CD4-positive, alpha-beta T cell treated with Interleukin-6 at 100 ng/mL for 8 hours (primary cell): ENCODE measurements around the gene NUDT22.

Experiments
- DNase-seq: peaks from one replicate; pipeline ENCODE4 v3.0.0-alpha.2; 2020; ENCODE audit warnings: mixed read lengths, low spot score

Gene NUDT22

DNA sequence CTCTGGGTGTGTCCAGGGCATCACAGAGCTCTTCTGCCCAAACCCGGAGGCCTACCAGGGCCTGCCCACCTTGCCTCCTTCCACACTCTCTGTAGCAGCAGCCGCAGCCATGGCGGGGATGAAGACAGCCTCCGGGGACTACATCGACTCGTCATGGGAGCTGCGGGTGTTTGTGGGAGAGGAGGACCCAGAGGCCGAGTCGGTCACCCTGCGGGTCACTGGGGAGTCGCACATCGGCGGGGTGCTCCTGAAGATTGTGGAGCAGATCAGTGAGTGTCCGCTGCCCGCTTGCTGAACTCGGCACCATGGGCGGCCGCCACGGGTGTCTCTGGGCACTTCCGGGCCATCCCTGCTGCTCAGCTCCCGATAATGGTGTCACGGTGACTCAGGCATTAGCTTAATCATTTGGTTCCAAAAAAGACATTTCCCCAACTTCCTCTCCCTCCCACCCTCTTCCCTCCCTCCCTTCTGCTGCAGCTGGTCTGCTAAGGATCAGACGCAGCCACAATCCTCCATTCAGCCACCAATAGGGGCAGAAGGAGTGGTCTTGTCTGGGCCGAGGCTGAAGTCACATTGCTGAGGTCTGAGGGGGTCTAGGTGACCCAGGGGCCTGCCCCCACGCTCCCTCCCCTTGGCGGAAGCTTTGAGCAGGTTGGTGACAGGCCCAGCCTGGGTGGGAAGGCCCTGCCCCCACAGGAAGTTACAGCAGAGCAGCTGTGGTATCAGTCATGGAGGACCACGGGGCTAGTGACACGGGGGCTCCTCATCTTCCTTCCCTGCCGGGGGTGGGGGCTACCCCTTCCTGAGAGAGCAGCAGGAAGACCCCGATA, 18.6 kb upstream of the NUDT22 start:
- peak; percentile 78 for DNase-seq

DNA sequence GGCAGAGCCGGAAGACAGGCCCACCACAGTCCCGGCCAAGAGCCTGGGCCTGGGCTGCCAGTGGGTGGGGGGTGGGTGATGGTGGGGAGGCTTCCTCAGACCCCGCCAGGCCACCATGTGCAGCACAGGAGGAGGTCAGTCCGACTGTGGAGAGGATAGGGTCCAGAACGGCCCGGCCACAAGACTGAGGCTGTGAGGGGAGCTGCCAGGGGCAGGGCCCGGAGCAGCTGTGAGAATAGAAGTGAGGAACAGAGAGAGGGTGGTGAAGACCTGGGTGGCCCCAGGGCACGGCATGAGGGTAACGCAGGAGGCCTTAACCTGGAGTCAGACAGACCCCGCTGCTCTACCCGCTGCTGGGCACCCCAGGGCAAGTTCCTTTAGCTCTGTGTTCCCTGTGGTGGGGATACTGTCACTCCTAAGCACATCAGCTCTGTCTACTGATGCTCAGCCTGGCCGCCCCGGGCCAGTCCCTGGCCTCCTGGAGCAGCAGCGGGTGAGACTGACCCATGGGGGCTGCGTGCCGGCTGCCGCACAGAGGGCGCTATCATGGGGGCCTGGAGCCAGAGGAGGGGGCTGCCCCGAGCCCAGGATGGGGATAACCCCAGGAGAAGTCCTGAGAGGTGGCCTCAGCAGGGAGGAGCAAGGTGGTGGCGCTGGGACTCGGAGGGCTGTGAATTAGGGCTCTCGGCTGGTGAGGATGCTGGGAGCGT, 17.8 kb upstream of the NUDT22 start:
- DNase-seq = no peak

DNA sequence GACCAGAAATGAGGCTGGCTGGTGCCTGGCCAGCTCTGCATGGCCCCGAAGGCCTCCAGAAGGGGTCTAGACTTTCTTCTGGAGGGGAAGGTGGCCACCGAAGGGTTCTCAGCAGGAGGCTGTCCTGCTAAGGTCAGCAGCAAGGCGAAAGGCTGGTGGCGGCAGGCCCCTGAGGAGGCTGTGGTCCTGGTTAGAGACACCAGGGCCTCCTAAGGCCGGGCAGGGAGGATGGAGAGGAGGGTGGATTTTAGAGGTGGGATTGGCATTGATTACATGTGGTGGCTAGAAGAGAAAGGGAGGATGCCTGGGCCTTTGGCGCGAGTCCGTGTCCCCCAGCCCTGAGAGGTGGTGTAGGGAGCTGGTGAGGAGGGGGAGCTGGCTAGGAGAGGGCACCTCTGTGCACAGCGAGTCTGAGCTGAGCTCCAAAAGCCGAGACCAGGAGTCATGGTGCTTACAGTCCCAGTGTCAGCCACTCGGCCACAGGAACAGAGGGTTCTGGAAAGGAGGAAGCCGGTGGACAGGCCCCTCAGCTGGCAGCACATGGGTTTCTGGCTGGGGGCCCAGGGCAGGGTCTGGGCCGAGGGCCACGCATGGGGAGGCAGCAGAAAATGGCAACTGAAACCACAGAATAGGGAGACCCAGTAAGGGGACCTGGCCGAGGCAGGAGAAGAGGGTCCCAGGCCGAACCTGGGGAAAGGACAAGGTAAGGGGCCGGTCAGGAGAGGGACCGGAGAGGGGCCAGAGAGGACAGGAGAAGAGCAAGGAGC, 17.1 kb upstream of the NUDT22 start:
- no peak for DNase-seq

DNA sequence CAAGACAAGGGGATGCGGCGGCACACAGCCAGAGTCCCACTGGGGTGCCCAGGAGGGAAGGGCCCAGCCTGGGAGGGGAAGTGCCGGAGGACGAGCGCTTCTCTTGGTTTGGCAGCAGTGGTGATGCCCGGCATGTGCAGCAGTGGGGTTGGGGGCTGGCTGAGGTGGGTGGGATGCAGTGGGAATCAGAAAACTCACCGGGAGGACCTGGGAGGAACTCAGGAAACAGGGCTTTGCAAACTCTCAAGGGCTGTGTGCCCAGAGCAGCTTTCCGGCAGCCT, 16.6 kb upstream of the NUDT22 start:
- no peak for DNase-seq

DNA sequence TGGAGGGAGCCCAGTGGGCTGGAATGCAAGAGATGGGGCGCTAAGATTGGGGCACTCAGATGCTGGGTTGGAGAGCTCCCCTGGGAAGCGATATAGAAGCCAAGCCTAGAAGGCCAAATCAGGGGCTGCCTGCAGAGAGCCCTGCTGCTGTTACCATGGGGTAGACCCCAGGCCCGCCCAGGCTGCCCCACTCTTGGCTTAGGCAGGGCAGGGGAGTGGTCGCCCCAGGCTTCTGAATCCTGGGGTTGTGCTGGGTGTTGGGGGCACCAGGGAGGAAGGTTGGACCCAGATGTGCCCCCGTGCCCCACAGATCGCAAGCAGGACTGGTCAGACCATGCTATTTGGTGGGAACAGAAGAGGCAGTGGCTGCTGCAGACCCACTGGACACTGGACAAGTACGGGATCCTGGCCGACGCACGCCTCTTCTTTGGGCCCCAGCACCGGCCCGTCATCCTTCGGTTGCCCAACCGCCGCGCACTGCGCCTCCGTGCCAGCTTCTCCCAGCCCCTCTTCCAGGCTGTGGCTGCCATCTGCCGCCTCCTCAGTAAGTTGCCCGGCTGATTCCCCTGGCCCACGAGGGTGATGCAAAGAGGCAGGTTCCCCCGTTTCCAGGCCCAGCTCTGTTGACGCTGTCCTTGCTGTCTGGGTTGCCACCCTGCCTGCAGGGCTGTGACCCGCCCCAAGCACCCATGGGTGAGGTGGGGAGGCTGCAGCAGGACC, 15.6 kb upstream of the NUDT22 start:
- no peak for DNase-seq

DNA sequence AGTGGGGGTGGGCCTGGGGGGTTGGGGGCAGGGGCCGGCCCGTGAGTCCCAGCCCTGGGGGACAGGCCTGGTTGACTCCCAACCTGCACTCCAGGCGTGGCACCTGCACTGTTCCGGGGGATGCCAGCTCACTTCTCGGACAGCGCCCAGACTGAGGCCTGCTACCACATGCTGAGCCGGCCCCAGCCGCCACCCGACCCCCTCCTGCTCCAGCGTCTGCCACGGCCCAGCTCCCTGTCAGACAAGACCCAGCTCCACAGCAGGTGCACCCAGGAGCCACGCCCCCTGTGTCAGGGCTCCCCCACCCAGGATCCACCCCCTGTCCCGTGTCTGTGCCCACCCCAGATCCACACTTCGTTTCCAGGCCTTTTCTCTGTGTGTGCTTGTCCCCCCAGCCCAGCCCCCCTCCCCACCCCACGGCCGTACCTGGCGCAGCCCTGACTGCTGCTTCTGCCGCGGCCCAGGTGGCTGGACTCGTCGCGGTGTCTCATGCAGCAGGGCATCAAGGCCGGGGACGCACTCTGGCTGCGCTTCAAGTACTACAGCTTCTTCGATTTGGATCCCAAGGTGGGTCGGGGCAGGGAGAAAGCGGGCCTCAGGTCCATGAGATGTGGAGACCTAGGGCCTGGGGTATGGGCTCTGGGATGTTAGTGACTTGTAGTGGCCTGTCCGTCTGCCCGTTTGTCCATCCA, 14.7 kb upstream of the NUDT22 start:
- DNase-seq = no peak

DNA sequence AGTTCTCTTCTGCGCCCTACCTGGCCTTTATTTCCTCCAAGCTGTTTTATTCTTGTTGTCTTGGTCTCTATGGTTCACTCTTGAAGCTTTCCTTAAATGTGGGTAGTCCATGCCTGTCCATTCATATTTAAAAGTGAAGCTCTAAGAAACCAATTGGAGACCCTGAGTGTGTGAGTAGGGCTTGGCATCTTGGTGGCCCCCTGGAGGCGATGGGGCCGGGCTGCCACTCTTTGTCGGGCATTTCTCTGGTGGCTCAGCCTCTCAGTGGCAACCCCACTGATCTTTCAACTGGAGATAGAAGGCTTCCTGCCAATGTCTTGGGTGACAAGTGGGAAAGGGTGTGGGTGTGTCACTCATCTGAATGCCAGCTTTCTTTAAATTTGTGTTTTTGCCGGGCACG, 9.2 kb upstream of the NUDT22 start:
- no peak for DNase-seq

DNA sequence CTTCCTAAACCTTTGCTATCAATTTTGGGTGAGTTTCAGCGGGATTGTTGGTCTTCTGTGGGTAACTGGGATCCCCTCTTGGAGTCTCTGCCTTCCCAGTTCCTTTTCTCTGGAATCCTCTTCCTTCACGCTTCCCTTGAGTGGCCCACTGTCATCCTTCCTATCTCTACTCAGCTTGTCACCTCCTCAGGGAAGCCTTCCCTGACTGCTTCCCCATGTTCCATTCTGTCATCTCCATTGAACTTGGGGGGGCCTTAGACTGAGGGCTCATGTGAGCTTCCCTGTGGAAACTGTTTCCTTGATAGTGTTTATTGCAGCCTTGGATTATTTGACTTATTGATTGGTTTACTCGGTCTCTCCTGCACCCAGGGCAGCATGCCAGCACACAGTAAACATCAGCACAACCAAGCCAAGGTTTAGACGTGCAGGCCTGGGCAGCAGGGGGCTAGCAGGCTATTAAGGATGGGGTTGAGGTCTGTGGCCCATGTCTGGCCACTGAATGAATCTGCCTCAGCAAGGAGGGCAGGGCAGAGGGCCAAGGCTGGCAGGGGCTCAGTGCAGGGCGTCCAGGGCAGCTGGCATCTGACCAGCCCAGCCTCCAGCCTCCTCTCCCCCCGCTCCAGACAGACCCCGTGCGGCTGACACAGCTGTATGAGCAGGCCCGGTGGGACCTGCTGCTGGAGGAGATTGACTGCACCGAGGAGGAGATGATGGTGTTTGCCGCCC, 7.3 kb upstream of the NUDT22 start:
- no peak for DNase-seq

DNA sequence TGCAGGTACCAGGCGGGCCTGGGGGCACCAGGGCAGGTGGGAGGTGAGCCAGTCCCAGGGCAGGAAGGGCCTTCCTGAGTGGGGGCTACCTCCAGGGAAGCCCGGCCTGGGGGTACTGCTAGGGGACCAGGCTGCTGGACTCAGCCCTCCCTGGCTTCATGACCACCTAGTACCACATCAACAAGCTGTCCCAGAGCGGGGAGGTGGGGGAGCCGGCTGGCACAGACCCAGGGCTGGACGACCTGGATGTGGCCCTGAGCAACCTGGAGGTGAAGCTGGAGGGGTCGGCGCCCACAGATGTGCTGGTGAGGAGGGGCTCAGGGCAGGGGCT, 6.8 kb upstream of the NUDT22 start:
- no peak for DNase-seq

DNA sequence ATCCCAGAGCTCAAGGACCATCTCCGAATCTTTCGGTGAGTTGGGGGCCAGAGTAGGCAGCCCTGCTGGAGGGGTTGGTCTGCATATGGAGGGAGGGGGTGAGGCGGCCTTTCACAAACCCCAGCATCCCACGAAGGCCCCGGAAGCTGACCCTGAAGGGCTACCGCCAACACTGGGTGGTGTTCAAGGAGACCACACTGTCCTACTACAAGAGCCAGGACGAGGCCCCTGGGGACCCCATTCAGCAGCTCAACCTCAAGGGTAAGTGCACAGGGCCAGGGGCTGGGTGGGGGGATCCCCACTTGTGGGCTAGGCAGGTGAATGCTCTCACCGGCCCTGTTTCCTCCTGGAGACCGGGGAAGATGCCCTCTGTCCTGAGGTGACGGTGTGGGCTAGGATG, 6.3 kb upstream of the NUDT22 start:
- DNase-seq = no peak

DNA sequence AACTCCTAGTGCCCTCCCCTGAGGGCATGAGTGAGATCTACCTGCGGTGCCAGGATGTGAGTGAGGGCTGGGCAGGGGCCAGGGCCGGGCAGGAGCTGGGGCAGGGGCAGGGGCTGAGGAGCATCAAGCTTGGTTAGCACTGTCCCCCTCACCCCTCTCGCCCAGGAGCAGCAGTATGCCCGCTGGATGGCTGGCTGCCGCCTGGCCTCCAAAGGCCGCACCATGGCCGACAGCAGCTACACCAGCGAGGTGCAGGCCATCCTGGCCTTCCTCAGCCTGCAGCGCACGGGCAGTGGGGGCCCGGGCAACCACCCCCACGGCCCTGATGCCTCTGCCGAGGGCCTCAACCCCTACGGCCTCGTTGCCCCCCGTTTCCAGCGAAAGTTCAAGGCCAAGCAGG, 5.8 kb upstream of the NUDT22 start:
- no peak for DNase-seq

DNA sequence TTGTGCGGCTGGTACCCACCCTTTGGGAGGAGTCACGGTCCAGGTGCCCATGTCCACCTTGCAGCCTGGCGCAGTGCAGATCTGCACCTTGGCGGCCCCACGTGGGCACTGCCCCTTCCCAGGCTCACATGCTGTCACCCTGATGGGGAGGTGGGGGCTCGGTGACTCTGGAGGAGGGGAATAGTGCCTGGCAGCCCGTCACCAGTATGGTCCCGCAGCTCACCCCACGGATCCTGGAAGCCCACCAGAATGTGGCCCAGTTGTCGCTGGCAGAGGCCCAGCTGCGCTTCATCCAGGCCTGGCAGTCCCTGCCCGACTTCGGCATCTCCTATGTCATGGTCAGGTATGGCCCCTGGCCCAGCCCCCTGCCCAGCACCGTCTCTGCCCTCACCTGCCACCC, 5.3 kb upstream of the NUDT22 start:
- no peak for DNase-seq

DNA sequence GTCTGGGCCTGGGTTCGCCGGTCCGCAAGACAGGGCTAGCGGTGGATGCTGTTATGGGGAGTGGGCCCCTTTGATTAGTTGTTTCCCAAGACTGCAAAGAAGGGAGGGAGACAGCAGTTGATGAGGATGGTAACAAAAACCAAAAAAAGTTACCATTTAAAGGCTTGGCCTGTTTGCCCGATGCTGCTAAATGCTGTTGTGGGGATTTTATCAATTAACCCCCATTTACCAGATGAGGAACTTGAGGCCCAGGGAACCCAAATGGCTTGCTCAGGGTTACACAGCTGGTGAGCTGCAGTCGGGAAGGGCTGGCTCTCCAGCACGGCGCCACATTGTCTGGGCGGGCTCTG, 3.4 kb upstream of the NUDT22 start:
- no peak for DNase-seq

DNA sequence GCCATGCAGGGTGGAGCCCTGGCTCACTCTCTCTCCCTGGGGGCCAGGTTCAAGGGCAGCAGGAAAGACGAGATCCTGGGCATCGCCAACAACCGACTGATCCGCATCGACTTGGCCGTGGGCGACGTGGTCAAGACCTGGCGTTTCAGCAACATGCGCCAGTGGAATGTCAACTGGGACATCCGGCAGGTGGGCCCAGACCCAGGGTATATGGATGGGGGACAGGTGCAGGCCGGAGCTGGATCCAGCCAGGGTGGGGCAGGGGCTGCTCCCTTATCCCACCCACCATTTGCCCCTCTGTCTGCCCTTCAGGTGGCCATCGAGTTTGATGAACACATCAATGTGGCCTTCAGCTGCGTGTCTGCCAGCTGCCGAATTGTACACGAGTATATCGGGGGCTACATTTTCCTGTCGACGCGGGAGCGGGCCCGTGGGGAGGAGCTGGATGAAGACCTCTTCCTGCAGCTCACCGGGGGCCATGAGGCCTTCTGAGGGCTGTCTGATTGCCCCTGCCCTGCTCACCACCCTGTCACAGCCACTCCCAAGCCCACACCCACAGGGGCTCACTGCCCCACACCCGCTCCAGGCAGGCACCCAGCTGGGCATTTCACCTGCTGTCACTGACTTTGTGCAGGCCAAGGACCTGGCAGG, 2.9 kb upstream of the NUDT22 start:
- no peak for DNase-seq

DNA sequence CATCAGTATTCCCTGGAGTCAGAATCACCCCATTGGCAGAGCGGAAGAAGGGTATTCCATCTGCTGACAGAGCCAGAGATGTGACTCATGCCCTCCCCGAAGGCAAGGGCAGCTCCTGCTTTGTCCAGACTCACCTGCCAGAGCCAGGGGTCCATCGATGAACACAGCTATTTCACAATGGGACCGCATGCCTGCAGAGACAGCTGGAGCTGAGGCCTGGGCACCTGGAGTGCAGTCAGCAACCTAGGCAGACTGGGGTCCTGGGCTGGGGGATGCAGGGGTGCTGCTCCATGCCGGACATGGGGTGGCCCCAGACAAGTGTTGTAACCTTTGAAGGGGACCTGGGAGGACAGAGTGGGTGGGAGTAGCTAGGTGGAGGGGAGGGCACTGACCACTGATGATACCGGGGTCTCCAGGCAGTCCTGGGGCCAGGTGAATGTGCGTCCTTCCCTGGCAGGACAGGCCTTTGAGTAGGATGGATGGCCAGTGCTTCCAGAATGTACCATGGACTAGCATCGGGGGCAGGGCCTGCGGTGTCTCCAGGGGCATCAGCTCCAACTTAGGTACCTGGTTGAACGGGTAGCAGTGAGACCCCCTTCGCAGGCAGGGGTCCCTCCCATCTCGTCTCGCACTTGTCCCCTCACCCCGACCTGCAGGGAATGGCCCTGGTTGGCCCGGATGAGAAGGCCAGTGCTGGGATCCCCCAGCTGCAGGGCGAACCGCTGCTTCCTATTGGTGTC, 1.8 kb upstream of the NUDT22 start:
- no peak for DNase-seq

DNA sequence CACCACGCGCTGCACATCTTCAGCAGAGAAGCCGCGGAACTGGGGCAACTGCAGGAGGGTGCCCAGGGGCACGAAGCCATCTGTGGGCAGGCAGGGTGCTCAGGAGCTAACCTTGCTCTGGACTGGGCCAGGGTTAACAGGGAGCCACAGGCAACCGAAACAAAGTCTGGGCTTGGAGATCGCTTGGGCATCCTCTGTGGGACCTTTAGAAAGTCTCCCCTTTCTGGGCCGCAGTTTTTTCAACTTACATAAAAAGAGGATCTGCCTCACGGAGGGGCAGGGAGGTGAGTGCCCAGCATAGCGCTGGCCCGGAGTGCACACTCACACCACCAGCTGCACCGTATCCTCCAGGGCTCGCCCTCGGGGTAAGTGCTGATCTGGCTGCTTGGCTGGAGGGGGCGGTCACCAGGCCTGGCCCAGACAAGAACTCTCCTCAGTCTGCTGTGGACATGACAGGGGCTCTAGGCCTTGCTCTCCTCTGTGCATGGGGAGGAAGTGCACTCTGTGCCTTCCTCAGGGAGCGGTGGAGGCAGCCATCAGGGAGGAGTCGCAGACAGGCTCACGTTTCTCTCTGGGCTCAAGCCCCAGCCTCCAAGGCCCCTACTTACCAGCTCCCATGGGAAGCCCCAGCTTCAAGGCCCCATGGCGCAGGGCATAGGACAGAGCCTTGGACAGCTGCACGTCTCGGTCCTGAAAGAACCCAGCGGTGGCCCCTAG, 1.0 kb upstream of the NUDT22 start:
- no peak for DNase-seq

DNA sequence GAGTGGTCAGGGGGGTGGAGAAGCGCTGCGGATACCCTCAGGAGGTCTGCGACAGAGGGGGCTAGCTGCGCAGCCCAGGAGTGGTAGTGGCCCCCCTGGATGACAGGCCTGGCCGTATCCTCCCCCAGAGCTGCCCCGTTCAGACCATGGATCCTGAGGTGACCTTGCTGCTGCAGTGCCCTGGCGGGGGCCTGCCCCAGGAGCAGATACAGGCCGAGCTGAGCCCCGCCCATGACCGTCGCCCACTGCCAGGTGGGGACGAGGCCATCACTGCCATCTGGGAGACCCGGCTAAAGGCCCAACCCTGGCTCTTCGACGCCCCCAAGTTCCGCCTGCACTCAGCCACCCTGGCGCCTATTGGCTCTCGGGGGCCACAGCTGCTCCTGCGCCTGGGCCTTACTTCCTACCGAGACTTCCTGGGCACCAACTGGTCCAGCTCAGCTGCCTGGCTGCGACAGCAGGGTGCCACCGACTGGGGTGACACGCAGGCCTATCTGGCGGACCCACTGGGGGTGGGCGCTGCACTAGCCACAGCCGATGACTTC, 505 bp downstream of the NUDT22 start:
- DNase-seq = peak; percentile 62

DNA sequence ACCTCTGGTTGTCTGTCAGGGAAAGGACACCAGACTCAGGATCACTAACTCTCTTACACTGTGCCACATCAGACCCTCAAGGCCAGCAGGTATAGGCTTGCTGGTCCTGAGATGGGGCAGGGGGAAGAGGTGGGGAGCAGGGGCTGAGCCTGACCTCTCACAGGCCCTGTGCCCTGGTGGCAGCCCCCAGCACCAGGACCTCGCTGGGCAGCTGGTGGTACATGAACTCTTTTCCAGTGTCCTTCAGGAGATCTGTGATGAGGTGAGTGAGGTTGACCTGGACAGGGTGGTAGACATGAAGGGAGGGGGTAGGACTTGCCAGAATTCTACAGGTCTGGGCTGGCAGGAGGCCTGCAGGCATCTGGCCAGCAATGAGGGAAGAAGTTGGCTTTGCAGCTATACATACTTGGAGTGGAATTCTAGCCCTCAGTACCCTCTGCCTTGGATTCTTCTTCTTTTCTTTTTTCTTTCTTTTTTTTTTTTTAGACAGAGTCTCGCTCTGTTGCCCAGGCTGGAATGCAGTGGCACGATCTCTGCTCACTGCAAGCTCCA, 1.4 kb downstream of the NUDT22 start:
- DNase-seq = no peak
